Left renal pelvis (tissue), 4 donors: ENCODE data around the gene TAX1BP1. TPM values are rescaled to one million over a fixed set of nuclear protein-coding genes. Genes with fewer than 3 reads are reported as not detected.

Source experiments
- DNase-seq, 4 donors: peaks; one replicate each; pipeline ENCODE4 v3.0.0-alpha.2; 2013; ENCODE audit warnings: low read depth in 4 of 4, low spot score in 3 of 4
- polyA plus RNA-seq, 4 donors: library from polyadenylated mRNA; unstranded; fragments of 120-200 nt; gene quantifications; one replicate each; pipeline ENCODE4 v1.2.1, GENCODE V29; 2013; ENCODE audit not compliant: insufficient read length in 4 of 4

The TAX1BP1 gene
- polyA plus RNA-seq, result 100 to 1,000 TPM in 3 of 4 donors, 10 to 100 TPM in 1; 74.6 to 133 (median 117) TPM

DNA sequence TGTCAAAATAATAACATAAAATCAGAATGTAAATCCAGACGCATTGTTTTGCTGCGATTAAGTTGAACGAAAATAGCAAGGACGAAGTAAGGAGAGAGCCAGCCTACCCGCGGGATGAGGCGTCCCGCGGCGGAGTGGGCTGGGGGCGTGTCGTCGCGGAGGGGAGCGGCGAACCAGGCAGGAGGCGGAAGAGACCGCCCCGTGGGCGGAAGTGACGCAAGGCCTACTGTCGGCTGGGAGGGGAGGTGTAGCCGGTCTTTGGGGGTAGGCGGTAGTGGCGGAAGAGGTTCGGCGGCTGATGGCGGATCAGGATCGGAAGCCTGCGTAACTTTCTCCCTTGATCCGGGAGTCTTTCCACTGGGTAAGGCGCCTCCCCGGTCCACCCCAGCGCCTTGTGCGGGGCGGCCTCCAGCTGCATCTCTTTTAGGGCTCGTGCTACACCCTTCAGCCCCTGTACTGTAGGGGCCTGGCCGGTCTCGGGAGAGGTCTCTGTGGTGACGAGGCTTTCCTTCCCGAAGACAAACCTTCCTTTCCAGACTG lies at the start of gene TAX1BP1:
TAX1BP1 (plus strand) TSS at position 254 of the 540 bp plus-strand sequence. CDS start 8,363 bp downstream, outside the sequence.
- peak; percentile 85 to 90 (median 89) for DNase-seq

DNA sequence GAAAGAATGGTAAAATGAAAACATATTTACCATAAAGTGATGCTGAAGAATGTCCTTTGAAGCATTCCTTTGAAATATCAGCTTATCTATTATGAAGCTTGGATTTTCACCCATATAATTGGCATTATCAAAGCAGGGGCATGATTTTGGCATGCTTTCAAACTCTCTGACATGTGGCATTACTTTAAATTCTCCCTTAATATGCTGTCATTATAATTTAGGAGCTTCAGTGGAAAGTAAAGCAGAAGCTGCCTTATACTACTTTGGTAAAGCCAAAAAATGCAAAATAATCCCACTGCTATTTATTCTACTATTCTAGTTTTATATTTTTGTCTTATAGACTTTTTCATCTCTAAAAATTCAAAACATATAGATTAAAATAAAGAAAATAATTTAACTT lies 49.3 kb upstream of the TAX1BP1 start:
- DNase-seq, result no peak

DNA sequence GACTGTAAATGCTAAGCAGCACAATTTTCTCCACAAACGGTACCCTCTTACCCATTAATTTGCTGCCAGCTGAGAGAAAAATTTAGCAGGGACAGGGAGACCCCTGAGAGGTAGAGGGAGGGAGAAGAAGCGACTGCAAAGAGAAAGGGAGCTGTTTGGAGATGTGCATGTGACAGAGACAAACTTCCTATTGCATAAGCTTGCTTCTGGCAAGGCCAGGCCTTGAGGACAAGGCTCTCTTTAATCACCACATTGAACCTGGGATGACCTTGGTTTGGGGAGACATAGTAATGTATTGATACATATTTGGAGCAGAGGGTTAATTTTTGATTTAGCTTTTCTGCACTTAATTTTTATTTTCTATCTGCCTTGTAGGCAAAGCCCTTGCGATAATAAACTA lies 46.2 kb upstream of the TAX1BP1 start:
- DNase-seq, result no peak

GRCh38 chr7:27695096-27695495 lies 44.9 kb upstream of the TAX1BP1 start:
- no peak for DNase-seq

DNA sequence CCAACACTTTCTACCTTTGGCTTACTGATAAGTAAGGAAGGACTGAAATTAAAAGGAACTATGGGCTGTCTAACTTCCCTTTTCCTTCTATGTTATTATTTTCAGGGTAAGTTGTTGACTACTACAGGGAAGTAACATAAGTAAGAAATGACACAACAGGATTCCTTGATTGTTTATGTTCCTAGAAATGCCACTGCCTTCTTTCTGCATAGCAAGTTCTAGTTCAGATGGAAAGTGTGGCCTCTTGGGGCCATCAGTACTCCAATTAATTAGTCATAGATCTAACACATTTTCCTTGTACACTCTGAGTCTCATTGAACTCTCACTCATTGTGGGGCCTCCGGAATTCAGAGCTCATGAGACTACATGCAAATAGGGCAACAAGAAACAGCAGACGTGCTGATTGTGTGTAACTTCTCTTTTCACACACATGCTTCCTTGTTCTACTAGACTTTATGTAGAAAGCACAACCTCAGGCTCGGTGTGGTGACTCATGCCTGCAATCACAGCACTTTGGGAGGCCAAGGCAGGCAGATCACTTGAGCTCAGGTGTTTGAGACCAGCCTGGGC lies 42.0 kb upstream of the TAX1BP1 start:
- DNase-seq, result no peak

DNA sequence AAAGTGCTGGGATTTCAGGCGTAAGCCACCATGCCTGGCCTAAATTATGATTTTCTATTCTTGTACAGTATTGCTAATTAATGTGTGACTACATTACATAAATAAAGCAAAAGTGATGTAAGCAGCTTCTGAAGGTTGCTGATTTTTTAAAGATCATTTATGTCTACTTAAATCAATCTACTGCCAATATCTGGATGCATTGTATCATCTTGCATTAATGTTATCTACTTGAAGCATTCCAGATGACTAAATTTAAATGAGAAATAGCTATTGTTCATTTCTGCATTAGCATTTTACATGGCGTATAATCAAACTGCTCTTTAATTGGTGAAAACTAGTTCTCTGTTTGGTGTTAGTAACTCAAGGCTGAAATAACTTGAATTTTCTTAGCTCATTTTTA lies 40.2 kb upstream of the TAX1BP1 start:
- no peak for DNase-seq

DNA sequence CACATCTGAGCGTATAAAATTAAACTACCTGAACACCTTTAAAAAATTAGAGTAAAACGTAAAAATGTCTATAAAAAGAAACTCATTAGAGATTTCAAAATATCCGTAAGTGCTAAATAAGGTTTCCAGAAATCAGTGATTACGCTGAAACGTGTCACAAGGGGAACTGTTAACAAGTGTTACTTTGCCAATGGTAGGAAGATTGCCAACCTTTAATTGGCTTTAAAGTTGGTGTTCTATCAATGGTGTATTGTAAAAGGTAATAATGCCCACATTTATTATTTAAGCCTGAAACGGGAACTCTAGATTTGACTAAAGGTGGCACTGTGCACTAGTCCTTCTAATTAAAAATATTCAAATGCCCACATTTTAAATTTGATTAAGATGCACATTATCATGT lies 39.5 kb upstream of the TAX1BP1 start:
- DNase-seq, result no peak

DNA sequence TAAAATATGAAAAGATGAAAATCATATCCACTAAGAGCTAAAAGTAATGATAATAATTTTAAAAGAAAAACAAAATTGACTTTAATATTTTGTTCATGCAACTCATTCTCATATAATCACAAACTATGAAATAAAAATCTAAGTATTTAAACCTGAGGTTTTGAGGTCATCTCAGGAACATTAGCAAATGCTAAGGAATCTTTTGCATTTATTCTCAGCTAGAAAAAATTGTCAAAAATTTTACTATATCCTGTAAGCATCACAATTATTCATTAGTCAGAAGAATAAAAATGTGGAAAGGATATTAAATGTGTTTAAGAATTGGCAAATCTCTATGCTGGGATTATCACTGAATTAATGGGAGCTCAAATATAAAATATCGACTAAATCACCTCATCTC lies 36.8 kb upstream of the TAX1BP1 start:
- no peak for DNase-seq

DNA sequence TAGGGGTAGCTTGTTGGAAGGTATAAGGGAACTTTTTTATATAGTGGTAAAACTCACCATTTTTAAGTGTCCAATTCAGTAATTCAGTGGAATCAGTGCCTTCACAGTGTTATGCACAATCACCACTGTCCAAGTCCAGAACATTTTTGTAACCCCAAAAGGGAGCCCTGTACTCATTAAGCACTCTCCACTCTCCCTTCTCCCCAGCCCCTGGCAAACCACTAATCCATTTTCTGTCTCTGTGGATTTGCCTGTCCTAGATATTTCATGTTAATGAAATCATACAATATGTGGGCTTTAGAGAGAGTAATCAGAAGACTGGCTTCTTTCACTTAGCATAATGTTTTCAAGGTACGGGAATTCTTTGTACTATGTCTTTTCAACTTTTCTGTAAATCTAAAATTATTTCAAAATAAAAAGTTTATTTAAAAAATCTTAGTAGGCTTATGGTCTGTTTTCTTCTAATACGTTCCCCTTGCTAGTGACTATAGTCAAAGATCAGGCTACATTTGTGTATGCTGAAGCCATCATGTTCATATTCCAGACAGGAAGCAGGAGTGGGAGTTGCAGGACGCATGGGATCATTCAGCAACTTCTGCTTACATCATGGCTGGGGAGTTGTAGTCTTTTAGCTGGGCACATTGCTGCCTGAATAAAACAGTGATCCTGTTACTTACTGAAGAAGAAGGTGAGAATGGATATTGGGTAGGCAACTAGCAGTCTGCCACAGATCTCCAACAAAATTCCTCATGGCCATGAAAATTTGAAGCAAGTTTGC lies 35.4 kb upstream of the TAX1BP1 start:
- no peak for DNase-seq

GRCh38 chr7:27705200-27705594 lies 34.8 kb upstream of the TAX1BP1 start:
- no peak for DNase-seq

DNA sequence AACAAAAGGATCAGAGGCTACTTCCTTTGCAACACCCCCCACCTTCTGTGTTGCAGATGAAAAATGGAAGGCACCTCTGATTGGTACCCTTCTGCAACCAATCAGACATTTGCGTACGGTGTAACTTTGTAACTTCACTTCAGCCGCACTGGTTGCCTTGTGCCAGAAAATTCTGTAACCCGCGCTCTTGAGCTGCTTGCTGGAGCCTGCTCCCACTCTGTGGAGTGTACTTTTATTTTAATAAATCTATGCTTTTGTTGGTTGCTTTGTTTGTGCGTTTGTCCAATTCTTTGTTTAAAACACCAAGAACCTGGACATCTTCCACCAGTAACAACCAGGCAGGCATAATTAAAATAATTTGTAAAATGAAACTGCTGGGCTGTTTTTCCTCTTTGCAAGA lies 31.5 kb upstream of the TAX1BP1 start:
- DNase-seq, result no peak

DNA sequence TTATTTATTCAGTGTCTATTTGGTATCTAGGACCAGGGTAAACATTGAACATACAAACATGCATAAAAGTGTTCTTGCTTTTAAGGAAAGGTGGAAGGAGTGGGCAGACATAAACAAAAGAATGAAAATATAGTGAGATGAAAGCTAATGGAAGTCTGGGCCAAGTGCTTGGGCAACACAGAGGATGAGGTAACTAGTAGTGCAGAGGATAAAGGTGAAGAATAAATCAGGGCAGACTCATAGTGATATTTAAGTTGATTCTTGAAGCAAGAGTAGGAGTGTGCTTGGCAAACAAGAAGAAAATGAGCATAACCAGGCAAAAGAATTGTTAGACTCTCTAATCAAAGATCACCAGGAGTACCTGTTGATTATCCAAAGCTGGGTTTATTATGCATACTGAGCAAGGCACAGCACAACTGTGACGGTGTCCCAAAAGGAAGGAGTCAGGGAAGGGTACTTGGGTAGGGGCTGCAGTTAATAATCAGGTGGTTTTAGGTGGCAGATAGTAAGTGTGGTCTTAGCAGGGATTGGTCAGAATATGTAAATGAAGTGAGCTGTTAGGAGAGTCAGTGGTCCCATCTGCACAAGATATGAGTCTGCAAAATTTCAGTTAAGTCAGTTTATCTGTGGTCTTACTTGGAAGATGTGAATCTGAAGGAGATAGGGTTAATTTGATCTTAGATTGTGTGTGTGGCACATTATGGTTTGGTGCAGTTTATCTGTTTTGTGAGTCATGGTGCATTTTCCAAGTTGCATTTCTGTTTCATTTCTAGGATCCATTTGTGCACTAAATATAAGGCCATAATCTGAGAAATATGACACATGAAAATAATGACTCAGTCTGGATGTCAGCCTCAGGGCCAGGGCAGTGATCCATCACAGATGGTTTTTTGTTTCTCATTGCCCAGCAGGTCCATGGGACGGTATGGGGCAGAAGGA lies 30.6 kb upstream of the TAX1BP1 start:
- no peak for DNase-seq

DNA sequence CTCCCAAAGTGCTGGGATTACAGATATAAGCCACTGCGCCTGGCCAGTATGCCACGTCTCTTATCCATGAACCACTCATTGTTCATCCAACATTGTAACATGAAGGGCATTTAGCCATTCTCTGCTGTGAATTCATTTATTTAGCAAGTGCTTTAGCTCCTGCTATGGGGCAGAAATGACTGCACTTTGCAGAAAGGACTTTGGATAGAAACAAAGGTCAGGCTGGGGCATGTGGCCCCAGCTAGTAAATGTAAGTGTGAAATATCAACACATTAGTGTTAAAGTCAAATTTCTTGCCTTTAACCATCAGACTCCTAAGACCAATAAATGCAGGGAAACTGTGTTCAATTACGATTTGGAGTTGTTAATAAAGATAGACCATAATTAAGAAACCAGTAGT lies 27.7 kb upstream of the TAX1BP1 start:
- no peak for DNase-seq

DNA sequence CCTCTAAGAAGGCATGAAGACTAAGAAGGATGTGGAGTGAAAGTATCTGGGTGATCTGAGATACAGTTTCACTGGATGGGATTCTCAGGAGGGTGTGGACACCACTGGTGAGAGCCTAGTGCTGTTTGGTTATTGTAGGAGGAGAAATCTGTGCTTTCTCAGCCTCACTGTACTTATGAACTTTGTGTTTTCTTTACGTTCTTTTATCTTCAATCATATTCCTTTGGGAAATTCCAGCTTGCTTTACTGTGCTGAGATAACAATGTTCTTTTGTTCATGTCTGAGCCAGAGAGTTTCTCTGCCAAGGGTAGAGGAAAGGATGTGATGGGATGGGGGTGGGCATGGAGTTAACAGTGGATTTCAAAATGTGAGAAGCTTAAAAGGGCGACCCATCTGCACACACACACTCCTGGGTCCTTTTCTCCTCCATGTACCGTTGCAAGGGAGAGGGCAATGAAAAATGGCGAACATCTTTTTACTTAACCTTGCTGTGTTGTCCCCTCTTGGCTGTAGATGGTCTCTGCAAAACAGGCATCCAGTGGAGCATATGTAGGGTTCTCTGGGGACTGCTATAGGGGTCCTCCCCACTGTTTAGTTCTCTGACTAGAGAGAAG lies 25.0 kb upstream of the TAX1BP1 start:
- DNase-seq, result no peak

DNA sequence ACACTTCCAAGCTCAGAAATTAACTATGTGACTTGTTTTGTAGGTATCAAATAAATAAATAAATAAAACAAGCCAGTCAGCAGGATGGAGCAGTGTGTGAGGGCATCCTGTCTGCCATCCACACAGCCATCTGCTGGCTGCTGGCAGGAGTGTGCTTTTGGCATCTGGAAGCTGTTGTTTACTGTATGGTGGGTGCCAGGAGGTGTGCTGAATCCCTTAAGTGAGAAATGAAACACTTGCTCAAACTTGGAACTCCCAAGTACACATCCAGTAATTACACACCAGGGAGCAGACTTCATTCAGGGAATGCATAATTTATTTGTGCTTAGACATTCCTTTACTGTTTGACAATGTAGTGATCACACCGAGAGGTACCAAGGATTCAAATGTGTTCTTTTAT lies 16.9 kb upstream of the TAX1BP1 start:
- DNase-seq, result no peak

GRCh38 chr7:27727058-27727457 lies 12.9 kb upstream of the TAX1BP1 start:
- no peak for DNase-seq

DNA sequence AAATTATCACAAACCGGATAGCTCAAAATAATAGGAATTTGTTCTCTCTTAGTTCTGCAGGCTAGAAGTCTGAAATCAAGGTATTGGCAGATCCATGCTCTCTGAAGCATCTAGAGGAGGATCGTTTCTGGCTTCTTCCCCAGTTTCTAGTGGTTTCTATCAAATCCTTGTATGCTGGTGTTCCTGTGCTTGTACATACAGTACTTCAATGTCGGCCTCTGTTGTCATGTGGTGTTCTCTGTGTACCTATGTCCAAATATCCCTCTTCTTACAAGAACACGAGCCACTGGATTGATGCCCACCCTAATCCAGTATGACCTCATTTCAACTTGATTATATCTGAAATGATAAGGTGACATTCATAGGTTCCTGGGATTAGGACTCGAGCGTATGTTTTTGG lies 9.8 kb upstream of the TAX1BP1 start:
- DNase-seq, result no peak

DNA sequence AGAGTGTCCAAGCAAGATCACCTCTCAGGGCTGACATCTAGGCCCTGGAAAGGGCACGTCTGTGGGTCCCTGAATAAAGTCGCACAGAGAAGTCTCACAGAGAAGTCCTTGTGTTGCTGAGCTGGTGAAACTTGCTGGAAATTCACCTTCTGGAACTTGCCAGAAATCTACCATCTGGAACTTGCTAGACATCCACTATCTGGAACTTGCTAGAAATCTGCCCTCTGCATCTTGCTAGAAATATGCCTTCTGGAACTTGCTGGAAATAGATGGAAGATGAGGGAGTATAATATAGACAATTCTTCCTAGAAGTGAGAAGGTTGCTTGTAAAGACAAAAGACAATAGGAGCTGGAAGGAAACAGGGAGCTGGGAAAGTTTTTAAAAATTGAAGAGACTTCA lies 5.4 kb upstream of the TAX1BP1 start:
- no peak for DNase-seq

DNA sequence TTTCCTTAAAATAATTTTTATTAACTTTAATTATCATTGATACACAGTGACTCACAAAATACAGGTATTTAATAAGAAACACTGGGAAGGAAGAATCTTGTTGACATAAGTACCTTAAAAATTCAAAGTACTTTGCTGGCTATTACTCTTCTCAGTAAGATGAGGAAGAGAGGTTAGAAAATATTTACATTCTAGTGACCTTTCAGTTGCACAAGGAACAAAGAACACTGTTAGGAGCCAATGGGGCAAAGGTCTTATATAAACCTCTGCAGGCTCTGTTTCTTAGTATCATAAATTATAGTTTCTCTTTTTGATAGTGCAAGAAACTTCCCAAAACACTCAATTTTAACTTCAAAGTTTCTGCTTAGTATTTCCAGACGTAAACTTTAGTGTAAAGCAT lies 4.8 kb upstream of the TAX1BP1 start:
- no peak for DNase-seq

DNA sequence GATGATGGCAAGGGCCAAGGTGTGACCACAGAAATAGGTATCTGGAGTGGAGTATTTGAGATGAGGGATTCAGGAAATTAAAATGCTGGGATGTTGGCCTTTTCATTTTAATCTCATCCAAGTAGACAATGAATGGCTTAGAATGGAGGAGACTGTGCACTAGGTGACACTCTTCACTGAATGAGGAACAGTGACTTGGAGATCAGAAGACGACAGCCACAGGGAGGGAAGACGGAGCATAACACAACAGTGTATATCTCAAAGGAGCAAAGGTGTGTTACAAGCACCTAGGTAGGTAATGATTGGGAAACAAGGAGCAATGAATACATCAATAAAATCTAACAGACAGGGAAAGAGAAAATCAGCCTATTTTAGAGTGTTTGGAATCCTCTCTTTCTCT lies 4.1 kb upstream of the TAX1BP1 start:
- DNase-seq, result no peak

GRCh38 chr7:27737178-27737577 lies 2.8 kb upstream of the TAX1BP1 start:
- no peak for DNase-seq
